BE2C (cell line): ENCODE data around the gene RNF39.
A peak's percentile ranks its signal among the peaks of the same experiment; 100 is the strongest.

Experiments used
- DNase-seq: peaks from one replicate; pipeline ENCODE4 v3.0.0-alpha.2; 2020
- H3K27me3 ChIP-seq: fragments of 250-450 bp; sonication (Bioruptor Pico); 2 replicates; pipeline ENCODE4 v1.5.1; 2020; ENCODE audit warnings: mild to moderate bottlenecking
- H3K36me3 ChIP-seq: fragments of 250-450 bp; sonication (Bioruptor Pico); 2 replicates; pipeline ENCODE4 v1.5.1; 2020; ENCODE audit warnings: mild to moderate bottlenecking
- H3K4me1 ChIP-seq: fragments of 250-450 bp; sonication (Bioruptor Pico); 2 replicates; pipeline ENCODE4 v1.5.1; 2020
- H3K4me3 ChIP-seq: 2 replicates; pipeline ENCODE4 v1.5.1; 2011; ENCODE audit warnings: low read depth, low read length
- H3K9me3 ChIP-seq: fragments of 250-450 bp; sonication (Bioruptor Pico); 2 replicates; pipeline ENCODE4 v1.5.1; 2020
- CTCF ChIP-seq: IDR thresholded peaks from 2 replicates; pipeline ENCODE4 v1.5.1; 2012; ENCODE audit warnings: mild to moderate bottlenecking, low read depth, low read length

The RNF39 gene

GRCh38 chr6:30071858-30072257, 3.7 kb downstream of the RNF39 start:
- no peak for DNase-seq
- peak overlapping the region; percentile 17 for H3K4me3 ChIP-seq
- no peaks in the 10 kb centered on the region; the same call in 1 of the 2 replicates for H3K36me3 ChIP-seq
- no peak for TF ChIP-seq CTCF
- H3K27me3 ChIP-seq: peaks cover 53% of the 10 kb centered on the region
- no peaks in the 10 kb centered on the region; the same call in 1 of the 2 replicates for H3K9me3 ChIP-seq
- peaks cover 3% of the 10 kb centered on the region; the same call in 1 of the 2 replicates for H3K4me1 ChIP-seq

- Histone ChIP-seq H3K9me3 (no peaks in the 10 kb centered on the region; the same call in 1 of the 2 replicates), H3K36me3 (no peaks in the 10 kb centered on the region; the same call in 1 of the 2 replicates), H3K4me1 (peaks cover 3% of the 10 kb centered on the region; the same call in 1 of the 2 replicates), H3K4me3 (peak overlapping the region; percentile 17), H3K27me3 (peaks cover 47% of the 10 kb centered on the region)
- DNase-seq: peak; percentile 70
- peak; percentile 24; the same call in 1 of the 2 replicates for TF ChIP-seq CTCF
Observed at GRCh38 chr6:30071081-30071818, 4.3 kb downstream of the RNF39 start.

DNA sequence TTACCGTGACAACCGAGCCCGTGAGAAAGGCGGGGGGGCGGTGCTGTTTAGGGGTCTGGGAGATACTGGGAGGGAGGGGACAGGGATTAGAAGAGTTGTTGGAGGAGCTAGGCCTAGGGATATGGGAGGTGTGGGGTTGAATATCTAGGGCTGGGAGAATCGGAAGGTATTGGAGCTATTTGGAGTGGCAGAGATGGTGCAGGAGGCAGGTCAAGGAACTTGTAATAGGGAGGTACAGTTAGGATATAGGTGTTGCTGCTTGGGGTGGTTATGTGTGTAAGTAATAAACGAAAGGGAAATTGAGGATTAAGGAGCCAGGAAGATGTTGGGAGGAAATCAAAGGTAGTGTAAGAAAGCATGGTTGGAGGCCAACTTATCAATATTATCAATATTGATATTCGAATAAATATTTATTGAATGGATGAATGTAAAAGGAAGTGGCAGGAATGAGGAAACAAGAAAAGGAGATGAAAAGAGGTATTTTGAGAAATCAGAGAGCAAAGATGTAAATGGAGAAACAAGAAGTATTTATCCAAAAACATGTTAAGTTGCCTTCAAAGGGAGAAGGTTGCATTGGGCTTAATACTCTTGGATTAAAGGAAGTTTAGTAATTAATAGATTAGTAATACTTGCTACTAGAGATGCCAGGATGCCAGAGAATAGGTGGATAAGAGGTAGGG, 8.0 kb downstream of the RNF39 start:
- no peak for TF ChIP-seq CTCF

DNA sequence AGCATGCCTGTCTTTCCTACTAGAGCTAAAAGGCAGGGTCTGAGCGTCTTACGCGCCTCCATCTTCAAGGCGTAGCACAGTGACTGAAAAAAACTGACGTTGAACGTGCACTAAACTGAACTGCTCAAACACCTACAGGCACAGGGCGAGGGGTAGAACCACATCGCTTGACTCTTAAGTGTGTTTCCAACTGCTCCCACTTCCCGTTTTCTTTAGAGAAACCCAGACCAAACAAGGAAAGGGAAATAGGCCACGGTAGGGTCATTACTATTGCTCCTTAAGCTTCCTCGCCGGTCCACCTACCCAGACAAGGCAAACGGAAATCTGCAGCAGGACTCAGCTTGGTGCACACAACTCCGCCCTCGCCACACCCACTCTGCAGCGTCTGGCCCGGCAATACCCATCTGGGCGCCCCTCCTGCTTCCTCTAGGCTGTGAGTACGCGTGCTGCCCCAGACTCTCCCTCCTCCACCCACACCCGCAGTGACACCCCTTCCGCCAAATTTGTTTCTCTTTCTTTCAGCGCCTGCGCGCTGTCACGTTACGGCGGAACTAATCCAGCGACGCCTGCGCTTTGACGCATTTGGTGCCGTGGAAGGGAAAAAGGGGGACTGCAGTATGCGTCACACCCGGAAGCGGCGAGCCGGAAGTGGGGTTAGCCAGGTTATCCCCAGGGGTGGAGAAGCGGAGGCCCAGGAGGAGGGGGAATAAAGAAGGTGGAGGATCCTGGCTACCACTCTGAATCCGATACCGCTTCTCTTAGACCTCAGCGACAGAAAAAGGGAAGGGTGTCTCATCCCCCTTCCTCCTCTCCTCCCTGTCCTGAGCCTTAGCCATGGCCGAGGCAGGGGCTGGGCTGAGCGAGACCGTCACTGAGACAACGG, 8.8 kb downstream of the RNF39 start, which contains the start of gene PPP1R11:
TSS of gene PPP1R11 (plus strand) at position 622 of the 883 bp plus-strand sequence. CDS start at position 835, 213 bp downstream.
- Histone ChIP-seq H3K4me3 (peak within 1 kb of the TSS; percentile 81), H3K27me3 (peaks cover 8% of the 10 kb centered on the region), H3K36me3 (no peaks in the 10 kb centered on the region; the same call in none of the 2 replicates), H3K4me1 (peaks cover 3% of the 10 kb centered on the region; the same call in 1 of the 2 replicates), H3K9me3 (no peaks in the 10 kb centered on the region; the same call in 1 of the 2 replicates)
- peak; percentile 97 for DNase-seq
- no peak for TF ChIP-seq CTCF

More for the DNA sequence above, 8.0 kb downstream of the RNF39 start:
- peaks cover 3% of the 10 kb centered on the region; the same call in 1 of the 2 replicates for H3K4me1 ChIP-seq
- H3K9me3 ChIP-seq: no peaks in the 10 kb centered on the region; the same call in 1 of the 2 replicates
- DNase-seq: peak; percentile 84
- no peaks in the 10 kb centered on the region; the same call in none of the 2 replicates for H3K36me3 ChIP-seq
- H3K27me3 ChIP-seq: peaks cover 14% of the 10 kb centered on the region
- peak overlapping the region; percentile 81 for H3K4me3 ChIP-seq

GRCh38 chr6:30066082-30066481, 9.5 kb downstream of the RNF39 start:
- H3K4me1 ChIP-seq: peaks cover 3% of the 10 kb centered on the region; the same call in 1 of the 2 replicates
- H3K27me3 ChIP-seq: peaks cover 1% of the 10 kb centered on the region
- no peak for TF ChIP-seq CTCF
- H3K9me3 ChIP-seq: no peaks in the 10 kb centered on the region; the same call in 1 of the 2 replicates
- no peak for DNase-seq
- H3K36me3 ChIP-seq: no peaks in the 10 kb centered on the region; the same call in none of the 2 replicates
- peak overlapping the region; percentile 81 for H3K4me3 ChIP-seq
